Small intestine (tissue), 7 donors: ENCODE data around the gene UBE3D. TPM values are rescaled to one million over a fixed set of nuclear protein-coding genes. Genes with fewer than 3 reads are reported as not detected.

ENCODE experiments used
- DNase-seq, 2 donors: peaks; one replicate each; pipeline versions ENCODE4 v3.0.0 to v3.0.0-alpha.2; 2013
- FAIRE-seq: peaks from 2 replicates; lab custom pipeline; 2012; peaks lifted over from hg19 to GRCh38; lab: Jason Lieb, UNC
- H3K27ac ChIP-seq, 3 donors: one replicate each; pipeline ENCODE4 v1.5.1; 2013; ENCODE audit warnings: low read length in 2 of 3, mild to moderate bottlenecking in 2 of 3, control low read depth in 1 of 3, inconsistent platforms in 1 of 3, low read depth in 1 of 3, moderate library complexity in 1 of 3
- H3K27me3 ChIP-seq, 3 donors: one replicate each; pipeline ENCODE4 v1.6.1; 2013; ENCODE audit warnings: low read length in 3 of 3, inconsistent platforms in 1 of 3; ENCODE audit not compliant: control insufficient read depth in 3 of 3, insufficient read depth in 3 of 3
- H3K36me3 ChIP-seq, 3 donors: one replicate each; pipeline ENCODE4 v1.6.1; 2013; ENCODE audit warnings: low read length in 3 of 3, inconsistent platforms in 1 of 3, low read depth in 1 of 3, mild to moderate bottlenecking in 1 of 3, moderate library complexity in 1 of 3; ENCODE audit not compliant: control insufficient read depth in 3 of 3, insufficient read depth in 2 of 3
- H3K4me1 ChIP-seq, 3 donors: one replicate each; pipeline ENCODE4 v1.6.1; 2013; ENCODE audit warnings: low read length in 2 of 3, inconsistent platforms in 1 of 3, low read depth in 1 of 3, mild to moderate bottlenecking in 1 of 3, moderate library complexity in 1 of 3; ENCODE audit not compliant: control insufficient read depth in 3 of 3, insufficient read depth in 2 of 3
- H3K4me3 ChIP-seq, 3 donors: one replicate each; pipeline ENCODE4 v1.5.1; 2013; ENCODE audit warnings: low read length in 3 of 3, control low read depth in 1 of 3, inconsistent platforms in 1 of 3, low read depth in 1 of 3, mild to moderate bottlenecking in 1 of 3, moderate library complexity in 1 of 3
- H3K9me3 ChIP-seq, 2 donors: one replicate each; pipeline ENCODE4 v1.6.1; 2013; ENCODE audit warnings: low read depth in 1 of 2, low read length in 1 of 2; ENCODE audit not compliant: control insufficient read depth in 2 of 2, insufficient read depth in 1 of 2
- WGBS, 3 donors: extraction: QIAGEN DNeasy Blood & Tissue Kit; methylation state at CpG; one replicate each; pipeline ENCODE4 v1.1.7; 2013; 5-methylcytosine and 5-hydroxymethylcytosine counted together
- polyA plus RNA-seq, 4 donors: library from polyadenylated mRNA; stranded (reverse) in 3 of 4; unstranded in 1 of 4; fragments of 200-250 nt in 3 of 4; fragments of 120-200 nt in 1 of 4; gene quantifications; one replicate each; pipeline versions ENCODE4 v1.2.1 to v1.2.3, GENCODE V29; 2013
- donor health status: healthy with polysubstance abuse.
- donor health status: control.
- donor health status: control.
- donor health status: Bipolar disorder and iron deficiency.
- donor health status: healthy.

The UBE3D gene
- polyA plus RNA-seq, 4 donors = 0.54 to 8.0 (median 4.0) TPM

DNA sequence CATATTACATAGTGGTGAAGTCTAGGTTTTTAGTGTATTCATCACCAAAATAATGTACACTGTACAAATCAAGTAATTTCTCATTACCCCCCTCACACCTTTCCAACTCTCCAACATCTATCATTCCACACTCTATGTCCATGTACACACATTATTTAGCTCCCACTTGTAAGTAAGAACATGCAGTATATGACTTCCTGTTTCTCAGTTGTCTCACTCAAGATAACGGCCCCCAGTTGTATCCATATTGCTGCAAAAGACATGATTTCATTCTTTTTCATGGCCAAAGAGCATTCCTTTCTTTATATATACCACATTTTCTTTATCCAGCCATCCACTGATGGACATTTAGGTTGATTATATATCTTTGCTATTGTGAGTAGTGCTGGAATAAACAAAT is 86.0 kb downstream of the UBE3D start:
- no peaks in the 10 kb centered on the region for H3K27me3 ChIP-seq
- 84 to 97% (median 95%) methylated on average over 1 of the region's 1 CpG for WGBS, 3 donors
- no peaks in the 10 kb centered on the region for H3K4me1 ChIP-seq
- no peak overlapping the region for H3K4me3 ChIP-seq
- FAIRE-seq = no peak
- no peak overlapping the region for H3K27ac ChIP-seq
- H3K36me3 ChIP-seq = peaks cover 0 to 2% (median 0%) of the 10 kb centered on the region in 3 donors
- no peaks in the 10 kb centered on the region for H3K9me3 ChIP-seq
- no peak for DNase-seq

DNA sequence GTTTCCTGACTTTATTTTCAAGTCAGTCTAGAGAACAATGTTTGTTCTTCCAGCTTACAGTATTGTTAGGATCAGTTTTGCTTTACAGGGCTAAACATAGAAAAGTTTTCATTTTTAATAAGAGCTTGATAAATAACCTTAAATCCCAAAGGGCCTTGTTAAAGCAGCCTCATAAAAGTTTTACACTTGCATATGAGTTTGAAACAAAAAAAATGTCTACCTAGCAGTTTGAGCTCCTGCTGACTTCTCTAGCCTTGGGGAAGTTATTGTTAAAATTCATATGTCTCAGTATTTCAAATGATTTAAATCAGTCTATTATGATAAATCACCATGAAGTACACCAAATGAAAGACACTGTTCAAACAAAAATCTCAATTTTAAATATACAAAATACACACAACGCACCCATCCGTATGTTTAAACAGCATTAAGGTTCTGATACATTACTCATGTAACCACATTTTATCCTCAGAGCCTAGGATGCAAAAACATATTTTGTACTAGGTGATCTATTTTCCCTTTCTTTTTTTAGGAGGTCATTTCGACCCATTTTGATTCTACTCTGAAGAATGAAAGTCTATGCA is 87.2 kb downstream of the UBE3D start:
- whole genome bisulfite sequencing, 3 donors = 74 to 93% (median 91%) methylated on average over 3 of the region's 3 CpGs
- no peak overlapping the region for H3K4me3 ChIP-seq
- H3K27ac ChIP-seq = no peak overlapping the region
- DNase-seq (no peak), FAIRE-seq (no peak)
- H3K4me1 ChIP-seq = no peaks in the 10 kb centered on the region
- H3K27me3 ChIP-seq = no peaks in the 10 kb centered on the region
- H3K9me3 ChIP-seq = no peaks in the 10 kb centered on the region
- peaks cover 0 to 2% (median 0%) of the 10 kb centered on the region in 3 donors for H3K36me3 ChIP-seq

DNA sequence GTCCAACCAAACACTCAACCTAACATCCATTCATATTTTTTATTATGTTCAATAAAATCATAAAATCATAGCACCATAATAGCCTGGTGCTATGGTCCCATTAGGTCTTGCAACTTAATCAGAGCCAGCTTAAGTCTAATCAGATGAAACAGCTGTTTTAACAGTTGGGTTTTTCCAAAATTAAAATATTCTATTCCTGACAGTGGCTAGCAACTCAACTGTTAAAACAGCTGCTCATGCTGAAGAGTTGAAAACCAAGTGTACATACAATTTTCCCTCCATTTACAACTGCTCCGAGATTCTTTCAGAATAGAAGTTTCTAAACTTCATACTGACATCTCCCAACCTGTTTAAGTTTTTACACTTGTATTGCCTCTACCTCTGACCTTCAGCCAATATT is 89.5 kb downstream of the UBE3D start:
- DNase-seq (peak in 1 of 2 donors; percentile 1), FAIRE-seq (no peak)
- H3K4me3 ChIP-seq = no peak overlapping the region
- no peaks in the 10 kb centered on the region for H3K27me3 ChIP-seq
- H3K27ac ChIP-seq = no peak overlapping the region
- H3K36me3 ChIP-seq = peaks cover 0 to 2% (median 0%) of the 10 kb centered on the region in 3 donors
- WGBS, 3 donors = 88 to 96% (median 94%) methylated on average over 1 of the region's 1 CpG
- no peaks in the 10 kb centered on the region for H3K9me3 ChIP-seq
- no peaks in the 10 kb centered on the region for H3K4me1 ChIP-seq

DNA sequence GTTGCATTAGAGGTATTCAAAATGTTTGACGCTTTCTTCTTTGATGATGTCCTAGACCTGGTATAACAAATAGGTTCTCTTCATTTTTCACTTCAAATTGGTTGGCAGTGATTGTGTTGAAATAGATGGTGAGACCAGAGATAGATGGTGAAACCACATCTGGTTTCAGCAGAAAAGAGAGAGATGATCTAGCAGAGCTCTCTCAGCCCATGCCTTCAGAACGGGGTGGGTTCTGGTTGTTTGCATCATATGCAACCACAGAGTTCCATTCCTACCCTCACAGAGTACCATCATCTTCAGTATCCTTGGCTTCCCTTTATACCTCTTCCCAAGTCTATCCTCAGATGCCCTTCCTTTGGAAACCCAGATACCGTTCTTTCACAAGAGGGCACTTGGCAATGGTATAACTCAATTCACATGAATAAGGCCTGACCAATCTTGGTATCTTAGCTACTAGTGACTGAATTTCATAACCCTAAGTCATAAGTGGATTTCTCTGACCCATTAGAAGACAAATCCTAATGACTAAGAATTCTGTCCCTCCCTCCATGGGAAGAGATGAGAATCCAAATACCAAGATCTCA is 93.7 kb downstream of the UBE3D start:
- FAIRE-seq (no peak), DNase-seq (no peak)
- H3K27ac ChIP-seq = no peak overlapping the region
- H3K36me3 ChIP-seq = peaks cover 0 to 3% (median 0%) of the 10 kb centered on the region in 3 donors
- H3K4me3 ChIP-seq = no peak overlapping the region
- H3K9me3 ChIP-seq = no peaks in the 10 kb centered on the region
- 93 to 96% (median 96%) methylated on average over 3 of the region's 3 CpGs for WGBS, 3 donors
- H3K27me3 ChIP-seq = no peaks in the 10 kb centered on the region
- H3K4me1 ChIP-seq = no peaks in the 10 kb centered on the region

DNA sequence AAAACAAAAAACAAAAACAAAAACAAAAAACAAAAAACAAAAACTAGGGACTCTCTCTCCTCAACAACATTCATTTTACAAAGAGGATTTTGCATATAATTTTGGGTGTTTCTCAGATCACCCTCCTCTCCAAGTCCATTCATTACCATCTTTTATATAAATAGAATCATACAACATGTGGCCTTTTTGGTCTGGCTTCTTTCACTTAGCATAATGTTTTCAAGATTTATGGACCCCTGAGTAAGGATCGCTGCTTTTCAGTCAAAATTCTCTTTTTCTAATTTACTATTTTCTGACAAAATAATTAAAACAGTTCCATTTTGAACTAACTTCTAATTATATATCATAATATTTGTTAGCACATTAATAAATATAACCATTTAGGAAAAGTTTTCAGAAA is 94.8 kb downstream of the UBE3D start:
- Histone ChIP-seq H3K27ac (no peak overlapping the region), H3K27me3 (no peaks in the 10 kb centered on the region), H3K36me3 (peaks cover 0 to 3% (median 0%) of the 10 kb centered on the region in 3 donors), H3K9me3 (no peaks in the 10 kb centered on the region), H3K4me1 (no peaks in the 10 kb centered on the region), H3K4me3 (no peak overlapping the region)
- DNase-seq (no peak), FAIRE-seq (no peak)
- 83 to 100% (median 100%) methylated on average over 1 of the region's 1 CpG for WGBS, 3 donors

DNA sequence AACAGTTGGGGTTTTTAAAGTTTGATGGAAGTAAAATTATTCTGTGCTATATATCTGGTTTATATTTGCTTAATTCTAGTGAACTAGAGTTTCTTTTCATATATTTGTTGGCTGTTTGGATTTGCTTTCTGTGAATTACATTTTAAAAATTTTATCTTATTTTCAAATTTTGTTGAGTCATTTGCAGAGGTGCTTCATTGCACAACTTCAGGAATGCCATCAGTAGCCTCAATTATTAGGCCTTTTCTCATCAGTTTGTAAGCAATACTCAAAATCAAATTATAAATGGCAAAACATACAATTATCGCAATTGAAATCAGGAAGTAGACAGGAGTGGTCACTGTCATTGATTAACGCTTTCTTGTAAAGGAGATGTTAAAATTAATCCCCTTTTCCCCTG is 96.9 kb downstream of the UBE3D start:
- H3K27me3 ChIP-seq = no peaks in the 10 kb centered on the region
- DNase-seq (no peak), FAIRE-seq (no peak)
- no peaks in the 10 kb centered on the region for H3K9me3 ChIP-seq
- H3K36me3 ChIP-seq = peaks cover 0 to 3% (median 0%) of the 10 kb centered on the region in 3 donors
- H3K27ac ChIP-seq = no peak overlapping the region
- 95 to 99% (median 95%) methylated on average over 2 of the region's 2 CpGs for WGBS, 3 donors
- H3K4me3 ChIP-seq = no peak overlapping the region
- H3K4me1 ChIP-seq = no peaks in the 10 kb centered on the region

DNA sequence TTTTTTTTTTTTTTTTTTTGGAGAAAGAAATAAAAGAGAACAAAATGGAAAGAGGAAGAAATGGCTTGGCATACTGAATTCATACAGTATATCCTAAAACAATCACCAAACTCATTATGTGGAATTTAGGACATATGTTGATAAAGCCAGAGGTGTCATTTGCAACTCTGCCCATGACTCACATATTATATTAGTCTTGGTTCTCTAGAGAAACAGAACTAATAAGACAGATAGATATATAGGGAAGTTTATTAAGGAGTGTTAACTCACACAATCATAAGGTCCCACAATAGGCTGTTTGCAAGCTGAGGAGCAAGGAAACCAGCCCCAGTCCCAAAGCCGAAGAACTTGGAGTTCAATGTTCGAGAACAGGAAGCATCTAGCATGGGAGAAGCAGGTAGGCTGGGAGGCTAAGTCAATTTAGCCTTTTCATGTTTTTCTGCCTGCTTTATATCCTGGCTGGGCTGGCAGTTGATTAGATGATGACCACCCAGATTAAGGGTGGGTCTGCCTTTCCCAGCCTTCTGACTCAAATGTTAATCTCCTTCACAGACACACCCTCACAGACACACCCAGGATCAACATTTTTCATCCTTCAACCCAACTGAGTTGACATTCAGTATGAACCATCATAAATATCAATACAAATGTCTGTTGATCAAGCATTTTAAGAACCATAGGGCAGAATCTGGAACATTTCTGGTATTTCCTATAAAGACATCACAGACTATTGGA is 102.3 kb downstream of the UBE3D start:
- no peak for FAIRE-seq
- WGBS, 3 donors = 91 to 99% (median 96%) methylated on average over 2 of the region's 2 CpGs
- Histone ChIP-seq H3K4me3 (no peak overlapping the region), H3K4me1 (no peaks in the 10 kb centered on the region), H3K9me3 (no peaks in the 10 kb centered on the region), H3K27me3 (no peaks in the 10 kb centered on the region), H3K36me3 (no peaks in the 10 kb centered on the region), H3K27ac (no peak overlapping the region)
- peak in 1 of 2 donors; percentile 1 for DNase-seq

DNA sequence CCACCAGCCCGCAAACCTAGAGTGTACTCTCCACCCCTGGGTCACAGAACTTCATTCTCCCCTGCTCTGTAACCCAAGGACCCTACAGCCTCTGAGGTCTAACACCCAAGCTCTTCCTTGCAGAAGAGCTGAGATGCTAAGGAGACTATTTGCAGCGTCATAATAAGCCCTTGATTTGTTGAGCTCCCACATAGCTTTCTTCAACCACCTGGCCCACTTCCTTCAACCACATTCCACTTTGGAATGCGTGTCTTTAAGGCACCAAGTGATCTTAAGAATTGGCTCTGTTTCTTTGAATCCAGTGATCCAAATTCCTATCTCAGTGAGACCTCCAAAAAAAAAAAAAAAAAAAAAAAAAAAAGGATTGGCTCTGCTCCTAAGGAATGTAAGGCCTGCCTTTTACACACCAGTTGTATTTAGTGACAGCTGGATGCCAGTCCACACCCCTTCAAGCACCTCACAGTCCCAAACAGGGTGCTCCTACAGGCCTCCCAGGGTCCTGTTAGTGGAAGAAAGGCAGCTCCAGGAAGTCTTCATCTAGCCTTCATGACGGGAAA is 106.2 kb downstream of the UBE3D start:
- Histone ChIP-seq H3K27ac (no peak overlapping the region), H3K36me3 (peaks cover 0 to 8% (median 0%) of the 10 kb centered on the region in 3 donors), H3K9me3 (no peaks in the 10 kb centered on the region), H3K4me3 (no peak overlapping the region), H3K27me3 (no peaks in the 10 kb centered on the region), H3K4me1 (no peaks in the 10 kb centered on the region)
- FAIRE-seq (no peak), DNase-seq (no peak)
- 86 to 93% (median 92%) methylated on average over 4 of the region's 4 CpGs for WGBS, 3 donors
